HEK293 (cell line): Measurements from ENCODE around the gene HES5.
A peak's percentile ranks its signal among the peaks of the same experiment; 100 is the strongest.

ENCODE experiments used
- CTCF ChIP-seq: fragments of 450-650 bp; formaldehyde crosslinking; IDR thresholded peaks from 2 replicates; pipeline ENCODE4 v1.5.1; 2016; ENCODE audit warnings: missing biosample characterization, missing genetic modification characterization
- SP2 ChIP-seq: fragments of 450-650 bp; formaldehyde crosslinking; IDR thresholded peaks from 2 replicates; pipeline ENCODE4 v1.5.1; 2016; ENCODE audit warnings: missing biosample characterization, missing genetic modification characterization
- ZIC2 ChIP-seq: fragments of 450-650 bp; formaldehyde crosslinking; IDR thresholded peaks from 2 replicates; pipeline ENCODE4 v1.5.1; 2016; ENCODE audit warnings: missing biosample characterization, missing genetic modification characterization

GRCh38 chr1:2506007-2506860 lies 23.8 kb downstream of the HES5 start:
- TF ChIP-seq CTCF = no peak
- peak; percentile 67 for TF ChIP-seq ZIC2 (tag by site-specific recombination)
- TF ChIP-seq SP2 = no peak
